OCI-LY7 (cell line): ENCODE results near the gene RPH3AL. TPM values are rescaled to one million over a fixed set of nuclear protein-coding genes. Genes with fewer than 3 reads are reported as not detected.

Experiments
- BruUV-seq: library from RNA; stranded (reverse); fragments of 400-500 nt; replicated peaks from 2 replicates; lab custom pipeline; 2021; lab: Mats Ljungman, UMichigan
- CTCF ChIA-PET: fragments of 300-600 bp; sonication (Branson Sonifier 250); formaldehyde crosslinking; loops from one replicate; lab custom pipeline; 2022; ENCODE audit warnings: antibody characterized with exemption; ENCODE audit not compliant: unreplicated experiment; lab: Charles Lee
- POLR2A ChIA-PET: fragments of 300-600 bp; sonication (Branson Sonifier 250); formaldehyde crosslinking; loops from one replicate; lab custom pipeline; 2022; ENCODE audit warnings: antibody characterized with exemption; lab: Charles Lee
- DNase-seq: peaks from one replicate; pipeline ENCODE4 v3.0.0-alpha.2; 2015; ENCODE audit warnings: low spot score
- H2AFZ ChIP-seq: fragments of 200-600 bp; sonication (generic), shearing (Covaris generic); 2 replicates; pipeline ENCODE4 v1.6.1; 2014; ENCODE audit warnings: mild to moderate bottlenecking, antibody characterized with exemption, low read length, moderate library complexity
- H3K27ac ChIP-seq: fragments of 200-600 bp; sonication (generic); 2 replicates; pipeline ENCODE4 v1.5.1; 2014; ENCODE audit warnings: mixed run types, low read depth, mild to moderate bottlenecking, moderate library complexity, low read length, inconsistent platforms; ENCODE audit not compliant: poor library complexity, severe bottlenecking
- H3K36me3 ChIP-seq: fragments of 200-600 bp; sonication (generic); 2 replicates; pipeline ENCODE4 v1.6.1; 2014; ENCODE audit warnings: mild to moderate bottlenecking, antibody characterized with exemption, low read length, moderate library complexity, mixed read lengths; ENCODE audit not compliant: insufficient read depth
- H3K4me1 ChIP-seq: fragments of 200-600 bp; sonication (generic); 2 replicates; pipeline ENCODE4 v1.5.1; 2014; ENCODE audit warnings: mild to moderate bottlenecking, low read length; ENCODE audit not compliant: insufficient read depth, poor library complexity, severe bottlenecking
- H3K4me2 ChIP-seq: fragments of 200-600 bp; sonication (generic); 2 replicates; pipeline ENCODE4 v1.6.1; 2014; ENCODE audit warnings: mild to moderate bottlenecking, low read length
- H3K4me3 ChIP-seq: fragments of 200-600 bp; sonication (generic); 2 replicates; pipeline ENCODE4 v1.5.1; 2014; ENCODE audit warnings: mild to moderate bottlenecking, low read depth, low read length; ENCODE audit not compliant: poor library complexity, severe bottlenecking
- H3K79me2 ChIP-seq: fragments of 200-600 bp; sonication (generic); 2 replicates; pipeline ENCODE4 v1.6.1; 2016; ENCODE audit warnings: low read depth, mild to moderate bottlenecking, low read length, moderate library complexity, mixed read lengths; ENCODE audit not compliant: insufficient read depth
- H3K9me2 ChIP-seq: fragments of 200-600 bp; sonication (generic); 2 replicates; pipeline ENCODE4 v1.6.1; 2016; ENCODE audit warnings: mild to moderate bottlenecking, low read length, mixed read lengths; ENCODE audit not compliant: insufficient read depth
- H3K9me3 ChIP-seq: fragments of 200-600 bp; sonication (generic); 2 replicates; pipeline ENCODE4 v1.6.1; 2014; ENCODE audit warnings: mild to moderate bottlenecking, mixed run types, low read length, mixed read lengths
- H4K20me1 ChIP-seq: fragments of 200-600 bp; sonication (generic); 2 replicates; pipeline ENCODE4 v1.6.1; 2014; ENCODE audit warnings: mild to moderate bottlenecking, antibody characterized with exemption, low read length, moderate library complexity, mixed read lengths; ENCODE audit not compliant: insufficient read depth
- CTCF ChIP-seq: fragments of 200-600 bp; sonication (generic); conservative IDR thresholded peaks from 2 replicates; pipeline ENCODE4 v1.5.1; 2014; ENCODE audit warnings: mild to moderate bottlenecking, antibody characterized with exemption, low read length, moderate library complexity, mixed read lengths
- EZH2phosphoT487 ChIP-seq: fragments of 200-600 bp; sonication (generic); IDR thresholded peaks from 2 replicates; pipeline ENCODE4 v1.6.1; 2018; ENCODE audit warnings: low read depth, borderline replicate concordance, mild to moderate bottlenecking, mixed run types, antibody characterized with exemption, low read length, moderate library complexity, mixed read lengths
- intact Hi-C: fragments of 100-400 bp; cut with micrococcal nuclease; formaldehyde crosslinking; loops from one replicate; pipeline ENCODE4 v1.10.0; 2022; ENCODE audit not compliant: unreplicated experiment
- total RNA-seq, 2 experiments: library from RNA; depleted of rRNA in 1 of 2; stranded (reverse); fragments of >200 nt in 1 of 2; shearing (Covaris generic) in 1 of 2; gene quantifications; 2 replicates each; pipeline ENCODE4 v1.2.3, GENCODE V29; 2014 to 2022

RPH3AL gene
- total RNA-seq, 2 experiments from 2014 or later = 1.0 to 2.2 TPM

- no peak for TF ChIP-seq CTCF
- TF ChIP-seq EZH2phosphoT487 = no peak
Observed at GRCh38 chr17:282912-283882, 69.4 kb downstream of the RPH3AL start.

GRCh38 chr17:282000-282911 lies 70.4 kb downstream of the RPH3AL start:
- H3K27ac ChIP-seq = no peak overlapping the region
- no peak overlapping the region for H3K4me3 ChIP-seq
- no peak for DNase-seq
- CTCF ChIA-PET = no interaction called here
- intact Hi-C loops = no loop called here
- no TSS peak for BruUV-seq
- no peaks in the 10 kb centered on the region for H4K20me1 ChIP-seq
- no peak overlapping the region for H2AFZ ChIP-seq
- H3K9me3 ChIP-seq = no peaks in the 10 kb centered on the region
- no peaks in the 10 kb centered on the region for H3K4me1 ChIP-seq
- H3K36me3 ChIP-seq = no peaks in the 10 kb centered on the region
- no peak overlapping the region for H3K4me2 ChIP-seq
- TF ChIP-seq CTCF = no peak
- TF ChIP-seq EZH2phosphoT487 = no peak
- POLR2A ChIA-PET = no interaction called here
- H3K79me2 ChIP-seq = no peaks in the 10 kb centered on the region
- no peaks in the 10 kb centered on the region for H3K9me2 ChIP-seq

More at GRCh38 chr17:282912-283882, 69.4 kb downstream of the RPH3AL start:
- CTCF ChIA-PET = no interaction called here
- POLR2A ChIA-PET = no interaction called here
- H3K79me2 ChIP-seq = no peaks in the 10 kb centered on the region
- H3K4me1 ChIP-seq = no peaks in the 10 kb centered on the region
- no TSS peak for BruUV-seq
- H2AFZ ChIP-seq = no peak overlapping the region
- no peaks in the 10 kb centered on the region for H4K20me1 ChIP-seq
- no peak overlapping the region for H3K4me3 ChIP-seq
- no peaks in the 10 kb centered on the region for H3K36me3 ChIP-seq
- no peak overlapping the region for H3K27ac ChIP-seq
- H3K9me2 ChIP-seq = no peaks in the 10 kb centered on the region
- no peaks in the 10 kb centered on the region for H3K9me3 ChIP-seq
- intact Hi-C loops = no loop called here
- DNase-seq = no peak
- H3K4me2 ChIP-seq = no peak overlapping the region
